Activated B cell treated with CpG ODN at 0.5 μM for 24 hours (primary cell): Measurements from ENCODE around the gene ZSCAN29. TPM values are rescaled to one million over a fixed set of nuclear protein-coding genes. Genes with fewer than 3 reads are reported as not detected.
A peak's percentile ranks its signal among the peaks of the same experiment; 100 is the strongest.

Source experiments
- ATAC-seq: fragments of 200-7000 bp; cut with Tn5 transposase; one replicate; pipeline ENCODE4 v1.10.0; 2021; ENCODE audit warnings: low read depth, mild to moderate bottlenecking, moderate library complexity
- CTCF ChIA-PET: fragments of 350-600 bp; sonication (Branson Sonifier 250); formaldehyde crosslinking; loops from one replicate; lab custom pipeline; 2021; ENCODE audit warnings: antibody characterized with exemption; lab: Charles Lee
- POLR2A ChIA-PET: fragments of 350-600 bp; sonication (Branson Sonifier 250); formaldehyde crosslinking; loops from one replicate; lab custom pipeline; 2021; ENCODE audit warnings: antibody characterized with exemption; lab: Charles Lee
- DNase-seq: peaks from one replicate; pipeline ENCODE4 v3.0.0; 2022
- H3K27ac Mint-ChIP-seq: one replicate; pipeline ENCODE4 v1.8.0; 2020; ENCODE audit warnings: mixed read lengths
- H3K27me3 Mint-ChIP-seq: one replicate; pipeline ENCODE4 v1.8.0; 2021; ENCODE audit warnings: mixed read lengths
- H3K36me3 Mint-ChIP-seq: one replicate; pipeline ENCODE4 v1.8.0; 2021; ENCODE audit warnings: low read depth, mixed read lengths
- H3K4me1 Mint-ChIP-seq: one replicate; pipeline ENCODE4 v1.8.0; 2021; ENCODE audit warnings: mixed read lengths
- H3K4me3 Mint-ChIP-seq: one replicate; pipeline ENCODE4 v1.8.0; 2020; ENCODE audit warnings: mild to moderate bottlenecking, mixed read lengths
- H3K9me3 Mint-ChIP-seq: one replicate; pipeline ENCODE4 v1.8.0; 2020; ENCODE audit warnings: mixed read lengths
- intact Hi-C: fragments of 100-400 bp; cut with micrococcal nuclease; formaldehyde crosslinking; loops from one replicate; pipeline ENCODE4 v1.15.1; 2024
- total RNA-seq: library from RNA; stranded (reverse); gene quantifications from 2 replicates; pipeline ENCODE4 v1.2.3, GENCODE V29; 2022
- TF ChIP-seq, protein P1 (sequence below): fragments of 200-600 bp; IDR thresholded peaks from one replicate; pipeline ENCODE4 v1.8.0; 2022; ENCODE audit warnings: antibody characterized with exemption, mild to moderate bottlenecking

ZSCAN29 gene
- total RNA-seq, 1 donor from 2014 or later = 50.6 TPM

DNA sequence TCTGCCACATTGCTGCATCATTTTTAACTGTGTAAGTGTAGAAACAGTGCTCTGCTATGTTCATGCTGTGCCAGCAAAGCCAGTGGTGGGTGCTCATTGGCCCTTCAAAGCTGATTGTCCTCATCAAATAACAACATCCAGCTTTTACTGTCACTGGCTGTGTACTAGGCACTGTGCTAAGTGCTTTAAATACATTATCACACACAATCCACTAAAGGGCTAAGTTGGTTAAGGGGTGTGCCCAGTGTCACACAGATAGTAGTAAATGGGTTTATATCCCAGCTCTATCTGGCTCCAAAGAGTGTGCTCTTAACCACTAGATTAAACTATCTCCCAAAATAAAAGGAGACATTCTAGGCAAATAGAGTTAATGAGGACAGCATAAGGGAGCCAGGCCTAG is 7.8 kb upstream of the ZSCAN29 start:
- Mint-ChIP-seq H3K36me3 (peaks cover 57% of the 10 kb centered on the region), H3K4me1 (peaks cover 7% of the 10 kb centered on the region), H3K27me3 (no peaks in the 10 kb centered on the region), H3K27ac (no peak overlapping the region), H3K4me3 (no peak overlapping the region), H3K9me3 (no peaks in the 10 kb centered on the region)
- TF ChIP-seq, protein P1, sequence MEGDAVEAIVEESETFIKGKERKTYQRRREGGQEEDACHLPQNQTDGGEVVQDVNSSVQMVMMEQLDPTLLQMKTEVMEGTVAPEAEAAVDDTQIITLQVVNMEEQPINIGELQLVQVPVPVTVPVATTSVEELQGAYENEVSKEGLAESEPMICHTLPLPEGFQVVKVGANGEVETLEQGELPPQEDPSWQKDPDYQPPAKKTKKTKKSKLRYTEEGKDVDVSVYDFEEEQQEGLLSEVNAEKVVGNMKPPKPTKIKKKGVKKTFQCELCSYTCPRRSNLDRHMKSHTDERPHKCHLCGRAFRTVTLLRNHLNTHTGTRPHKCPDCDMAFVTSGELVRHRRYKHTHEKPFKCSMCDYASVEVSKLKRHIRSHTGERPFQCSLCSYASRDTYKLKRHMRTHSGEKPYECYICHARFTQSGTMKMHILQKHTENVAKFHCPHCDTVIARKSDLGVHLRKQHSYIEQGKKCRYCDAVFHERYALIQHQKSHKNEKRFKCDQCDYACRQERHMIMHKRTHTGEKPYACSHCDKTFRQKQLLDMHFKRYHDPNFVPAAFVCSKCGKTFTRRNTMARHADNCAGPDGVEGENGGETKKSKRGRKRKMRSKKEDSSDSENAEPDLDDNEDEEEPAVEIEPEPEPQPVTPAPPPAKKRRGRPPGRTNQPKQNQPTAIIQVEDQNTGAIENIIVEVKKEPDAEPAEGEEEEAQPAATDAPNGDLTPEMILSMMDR = no peak
- intact Hi-C loops = loop anchor here (10.0 kb wide), 1 partner anchor 884 kb away; the partner anchor contains the start of genes SNAP23 and ZNF106
- ChIA-PET POLR2A (interaction anchor here (0.6 kb wide), 1 partner anchor 15 kb away, joined by 4 read pairs; no protein-coding TSS in a partner anchor), CTCF (no interaction called here)
- ATAC-seq (no peak), DNase-seq (no peak)

DNA sequence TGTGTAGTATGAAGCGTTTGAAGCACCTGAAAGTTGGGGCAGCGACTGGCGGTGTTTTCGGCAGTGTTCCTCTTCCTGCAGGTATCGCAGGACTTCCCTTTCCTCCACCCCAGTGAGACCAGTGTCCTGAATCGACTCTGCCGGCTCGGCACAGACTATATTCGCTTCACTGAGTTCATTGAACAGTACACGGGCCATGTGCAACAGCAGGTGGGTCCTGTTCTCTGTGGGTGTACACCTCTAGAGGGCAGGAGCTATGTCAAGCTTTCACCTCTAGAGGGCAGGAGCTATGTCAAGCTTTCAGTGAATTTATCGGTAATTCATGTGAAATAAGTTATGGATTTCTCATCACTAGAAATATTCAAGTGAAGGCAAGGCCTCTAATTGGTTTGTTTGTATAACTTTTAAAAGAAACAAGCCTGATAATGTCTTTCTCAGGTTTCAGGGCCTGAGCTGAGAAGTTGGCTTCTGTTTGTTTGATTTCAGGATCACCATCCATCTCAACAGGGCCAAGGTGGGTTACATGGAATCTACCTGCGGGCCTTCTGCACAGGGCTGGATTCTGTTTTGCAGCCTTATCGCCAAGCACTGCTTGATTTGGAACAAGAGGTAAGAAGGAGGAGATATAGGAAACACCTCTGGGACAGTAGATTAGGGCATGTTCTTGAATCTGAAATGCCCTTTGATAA is 5.3 kb upstream of the ZSCAN29 start:
- ATAC-seq = peak; percentile 78
- no peak for DNase-seq
- peak overlapping the region; percentile 41 for H3K27ac Mint-ChIP-seq
- no peaks in the 10 kb centered on the region for H3K27me3 Mint-ChIP-seq
- H3K36me3 Mint-ChIP-seq = peaks cover 38% of the 10 kb centered on the region
- POLR2A ChIA-PET = interaction anchor here (1.0 kb wide), 1 partner anchor 138 kb away, joined by 3 read pairs; no protein-coding TSS in a partner anchor
- CTCF ChIA-PET = interaction anchor here (0.9 to 2.6 kb wide), 5 partner anchors 11 to 138 kb away, joined by 3 to 13 read pairs (median 5); no protein-coding TSS in a partner anchor
- no peak overlapping the region for H3K4me3 Mint-ChIP-seq
- intact Hi-C loops = loop anchor here (10.0 kb wide), 1 partner anchor 881 kb away; the partner anchor contains the start of genes SNAP23 and ZNF106
- H3K4me1 Mint-ChIP-seq = peaks cover 22% of the 10 kb centered on the region
- TF ChIP-seq, protein P1 = peak; percentile 68
- no peaks in the 10 kb centered on the region for H3K9me3 Mint-ChIP-seq

DNA sequence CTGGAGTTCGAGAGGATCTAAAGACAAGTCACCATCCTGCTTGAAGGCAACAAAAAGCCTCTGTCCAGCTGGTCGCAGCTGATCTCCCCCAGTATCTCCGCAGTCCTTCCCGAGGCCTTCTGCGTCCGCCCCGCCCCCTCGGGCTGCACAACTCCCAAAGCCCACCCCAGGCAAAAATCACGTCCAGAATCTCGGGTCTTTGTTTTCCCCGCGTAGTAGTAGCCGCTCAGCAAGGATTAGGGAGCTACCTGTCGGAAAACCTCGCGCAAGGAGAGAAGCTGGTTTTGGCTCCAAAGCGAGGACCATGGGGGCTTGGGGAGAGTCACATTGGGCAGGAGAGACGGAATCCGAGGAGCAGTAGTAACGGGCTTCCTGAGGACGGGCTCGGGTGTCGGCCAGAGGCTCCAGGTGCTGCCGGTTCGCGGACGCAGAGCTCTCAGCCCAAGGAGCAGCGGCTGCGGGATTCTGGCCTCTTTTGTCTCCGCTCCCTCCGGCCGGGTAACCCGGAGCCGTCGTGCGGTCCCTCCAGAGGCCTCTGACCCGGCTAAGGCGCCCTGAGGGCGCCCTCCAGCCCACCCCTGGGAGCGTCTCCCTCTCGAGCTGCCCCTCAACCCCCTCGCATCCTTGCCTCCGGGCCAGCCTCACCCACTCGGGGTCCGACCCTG is 401 bp downstream of the ZSCAN29 start:
- TF ChIP-seq, protein P1 = no peak
- no peaks in the 10 kb centered on the region for H3K27me3 Mint-ChIP-seq
- DNase-seq (no peak), ATAC-seq (peak; percentile 59)
- peaks cover 44% of the 10 kb centered on the region for H3K36me3 Mint-ChIP-seq
- H3K4me1 Mint-ChIP-seq = peaks cover 57% of the 10 kb centered on the region
- H3K9me3 Mint-ChIP-seq = peaks cover 6% of the 10 kb centered on the region
- CTCF ChIA-PET = no interaction called here
- POLR2A ChIA-PET = interaction anchor here (0.6 to 2.3 kb wide), 7 partner anchors 9 to 797 kb away, joined by 3 to 12 read pairs (median 5); partner anchors contain the start of gene CCNDBP1
- intact Hi-C loops = loop anchor here (2.0 to 10.0 kb wide), 5 partner anchors 40 to 876 kb away; partner anchors contain the start of genes CDAN1, LCMT2, SNAP23 and TP53BP1
- peak overlapping the region; percentile 93 for H3K4me3 Mint-ChIP-seq
- peak overlapping the region; percentile 87 for H3K27ac Mint-ChIP-seq

DNA sequence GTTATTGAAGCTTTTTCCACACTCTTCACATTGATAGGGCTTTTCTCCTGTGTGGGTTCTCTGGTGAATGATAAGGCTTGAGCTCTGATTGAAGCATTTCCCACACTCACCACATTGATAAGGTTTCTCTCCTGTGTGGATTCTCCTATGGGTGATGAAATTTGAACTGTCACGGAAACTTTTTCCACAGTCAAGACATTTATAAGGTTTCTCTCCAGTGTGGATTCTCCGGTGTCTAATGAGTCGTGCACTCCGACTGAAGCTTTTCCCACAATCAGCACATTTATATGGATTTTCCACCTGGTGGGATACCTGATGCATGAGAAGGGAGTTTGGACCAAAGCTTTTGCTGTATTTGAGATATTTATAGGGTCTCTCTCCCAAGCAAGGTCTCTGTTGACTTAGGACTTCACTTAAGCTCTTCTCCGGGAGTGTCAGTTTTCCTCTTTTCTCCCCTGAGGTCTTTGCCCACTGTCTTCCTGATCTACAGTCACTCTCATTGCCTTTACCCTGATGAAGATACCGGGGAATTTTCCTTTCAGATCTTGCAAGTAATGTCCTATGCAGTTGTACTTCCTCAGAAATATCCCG is 9.4 kb downstream of the ZSCAN29 start:
- Mint-ChIP-seq H3K36me3 (peaks cover 75% of the 10 kb centered on the region), H3K4me3 (no peak overlapping the region), H3K27me3 (no peaks in the 10 kb centered on the region), H3K9me3 (peaks cover 35% of the 10 kb centered on the region), H3K4me1 (peaks cover 13% of the 10 kb centered on the region), H3K27ac (no peak overlapping the region)
- ATAC-seq (no peak), DNase-seq (no peak)
- TF ChIP-seq, protein P1 = no peak
- ChIA-PET POLR2A (interaction anchor here (2.0 kb wide), 1 partner anchor 10 kb away, joined by 12 read pairs; the partner anchor contains the start of genes TUBGCP4 and ZSCAN29), CTCF (no interaction called here)
- intact Hi-C loops = no loop called here
